K562 (cell line): ENCODE results near the gene GGT1. TPM values are rescaled to one million over a fixed set of nuclear protein-coding genes. Genes with fewer than 3 reads are reported as not detected.

Experiments
- ATF4 ChIP-seq: fragments of 450-650 bp; formaldehyde crosslinking; IDR thresholded peaks from 2 replicates; pipeline ENCODE4 v1.4.0; 2022; ENCODE audit warnings: mild to moderate bottlenecking, moderate library complexity
- GTF2A2 ChIP-seq: IDR thresholded peaks from 2 replicates; pipeline ENCODE4 v1.6.1; 2016; ENCODE audit warnings: mild to moderate bottlenecking, missing genetic modification characterization, missing compliant biosample characterization
- GTF2B ChIP-seq: IDR thresholded peaks from 2 replicates; pipeline ENCODE4 v1.6.1; 2011; ENCODE audit not compliant: insufficient read length; ENCODE audit errors: extremely low read depth
- HLTF ChIP-seq: fragments of 450-650 bp; IDR thresholded peaks from 2 replicates; pipeline ENCODE4 v1.6.1; 2016
- HOXB6 ChIP-seq: fragments of 250-450 bp; sonication (Bioruptor Pico); IDR thresholded peaks from 2 replicates; pipeline ENCODE4 v1.5.1; 2022; ENCODE audit warnings: mild to moderate bottlenecking, borderline replicate concordance
- KLF10 ChIP-seq: fragments of 250-450 bp; sonication (Bioruptor Pico); IDR thresholded peaks from 2 replicates; pipeline ENCODE4 v1.6.1; 2021; ENCODE audit warnings: matching md5 sums
- KLF6 ChIP-seq: fragments of 250-450 bp; sonication (Bioruptor Pico); IDR thresholded peaks from 2 replicates; pipeline ENCODE4 v1.4.0; 2020; ENCODE audit warnings: mild to moderate bottlenecking, moderate library complexity, borderline replicate concordance
- MCM5 ChIP-seq: fragments of 450-650 bp; IDR thresholded peaks from 2 replicates; pipeline ENCODE4 v1.6.1; 2016; ENCODE audit warnings: low read depth
- MEF2D ChIP-seq: conservative IDR thresholded peaks from 2 replicates; pipeline ENCODE4 v1.6.1; 2016; ENCODE audit warnings: low read depth, missing genetic modification characterization, missing compliant biosample characterization
- MTA3 ChIP-seq: fragments of 450-650 bp; formaldehyde crosslinking; IDR thresholded peaks from 2 replicates; pipeline ENCODE4 v1.6.1; 2017; ENCODE audit warnings: mild to moderate bottlenecking, borderline replicate concordance
- NFATC3 ChIP-seq: fragments of 450-650 bp; IDR thresholded peaks from 2 replicates; pipeline ENCODE4 v1.6.1; 2017; ENCODE audit warnings: mild to moderate bottlenecking
- NFYB ChIP-seq: IDR thresholded peaks from 2 replicates; pipeline ENCODE4 v1.6.1; 2011; ENCODE audit warnings: mild to moderate bottlenecking, moderate library complexity; ENCODE audit not compliant: insufficient read length; ENCODE audit errors: extremely low read depth
- POLR2G ChIP-seq: fragments of 200-400 bp; formaldehyde crosslinking; IDR thresholded peaks from 2 replicates; pipeline ENCODE4 v1.6.1; 2017; ENCODE audit warnings: low read depth, mild to moderate bottlenecking, antibody characterized with exemption, low read length, moderate library complexity
- PTRF ChIP-seq: fragments of 450-650 bp; IDR thresholded peaks from 2 replicates; pipeline ENCODE4 v1.6.1; 2016; ENCODE audit warnings: mild to moderate bottlenecking, missing genetic modification characterization, missing compliant biosample characterization
- SAP30 ChIP-seq: fragments of 200-600 bp; sonication (generic); IDR thresholded peaks from 2 replicates; pipeline ENCODE4 v1.6.1; 2012; ENCODE audit warnings: borderline replicate concordance, low read depth, mild to moderate bottlenecking, moderate library complexity, low read length, control low read depth, inconsistent platforms; ENCODE audit not compliant: insufficient read depth, poor library complexity, severe bottlenecking
- SOX6 ChIP-seq: fragments of 450-650 bp; IDR thresholded peaks from 2 replicates; pipeline ENCODE4 v1.6.1; 2014; ENCODE audit warnings: mild to moderate bottlenecking
- ZNF263 ChIP-seq: sonication (generic); formaldehyde crosslinking; IDR thresholded peaks from 2 replicates; pipeline ENCODE4 v1.8.0; 2022; ENCODE audit warnings: mild to moderate bottlenecking, missing genetic modification reagents, borderline replicate concordance
- ZNF583 ChIP-seq: fragments of 250-450 bp; sonication (Bioruptor Pico); IDR thresholded peaks from 2 replicates; pipeline ENCODE4 v1.4.0; 2020
- ZNF764 ChIP-seq: fragments of 250-450 bp; sonication (Bioruptor Pico); IDR thresholded peaks from 2 replicates; pipeline ENCODE4 v1.4.0; 2020; ENCODE audit warnings: low read depth, mild to moderate bottlenecking, moderate library complexity
- polyA plus RNA-seq, 8 experiments: library from polyadenylated mRNA; depleted of rRNA in 4 of 8; stranded (reverse) in 5 of 8; unstranded in 3 of 8; fragments of >200 nt; fragmentation: Nextera tagmentation in 2 of 8; fragmentation: Illumina TruSeq in 1 of 8; extraction: Ambion mirVana in 2 of 8; extraction: Trizol in 1 of 8; gene quantifications; 2 replicates each; pipeline versions ENCODE4 v1.2.1 to v1.2.3, GENCODE V29; 2011 to 2014; ENCODE audit warnings: inconsistent platforms in 1 of 8, missing spikeins in 1 of 8
- total RNA-seq, 7 experiments: library from RNA; depleted of rRNA in 6 of 7; stranded (reverse); fragments of >200 nt in 6 of 7; fragmentation: Illumina TruSeq in 2 of 7; extraction: Trizol in 2 of 7; gene quantifications; 2 replicates each; pipeline versions ENCODE4 v1.2.1 to v1.2.3, GENCODE V29; 2011 to 2021; ENCODE audit warnings: low replicate concordance in 1 of 7
- TF ChIP-seq, protein P1 (sequence below): fragments of 200-800 bp; sonication (Bioruptor generic); IDR thresholded peaks from 2 replicates; pipeline ENCODE4 v1.6.1; 2017; ENCODE audit warnings: missing genetic modification characterization, missing compliant biosample characterization
- TF ChIP-seq, protein P2 (sequence below): sonication (generic); formaldehyde crosslinking; IDR thresholded peaks from 2 replicates; pipeline ENCODE4 v1.9.0; 2022; ENCODE audit warnings: mild to moderate bottlenecking, missing genetic modification reagents
- TF ChIP-seq, protein P3 (sequence below): fragments of 450-650 bp; IDR thresholded peaks from 2 replicates; pipeline ENCODE4 v1.6.1; 2014; ENCODE audit warnings: low read depth, mild to moderate bottlenecking, moderate library complexity, borderline replicate concordance
- TF ChIP-seq, protein P4 (sequence below): fragments of 250-450 bp; sonication (Bioruptor Pico); IDR thresholded peaks from 2 replicates; pipeline ENCODE4 v1.8.0; 2021; ENCODE audit warnings: moderate library complexity, mild to moderate bottlenecking, inconsistent platforms

Gene GGT1
- total and polyA plus RNA-seq, 9 of the 15 experiments (the other 6 are each of a cell fraction or from before 2014, with no cell fraction given) = 0.46 to 11.8 (median 6.9) TPM

GRCh38 chr22:24555165-24556039 lies 47.6 kb upstream of the GGT1 start, which contains the start of gene SNRPD3 (continued):
- TF ChIP-seq, protein P1, sequence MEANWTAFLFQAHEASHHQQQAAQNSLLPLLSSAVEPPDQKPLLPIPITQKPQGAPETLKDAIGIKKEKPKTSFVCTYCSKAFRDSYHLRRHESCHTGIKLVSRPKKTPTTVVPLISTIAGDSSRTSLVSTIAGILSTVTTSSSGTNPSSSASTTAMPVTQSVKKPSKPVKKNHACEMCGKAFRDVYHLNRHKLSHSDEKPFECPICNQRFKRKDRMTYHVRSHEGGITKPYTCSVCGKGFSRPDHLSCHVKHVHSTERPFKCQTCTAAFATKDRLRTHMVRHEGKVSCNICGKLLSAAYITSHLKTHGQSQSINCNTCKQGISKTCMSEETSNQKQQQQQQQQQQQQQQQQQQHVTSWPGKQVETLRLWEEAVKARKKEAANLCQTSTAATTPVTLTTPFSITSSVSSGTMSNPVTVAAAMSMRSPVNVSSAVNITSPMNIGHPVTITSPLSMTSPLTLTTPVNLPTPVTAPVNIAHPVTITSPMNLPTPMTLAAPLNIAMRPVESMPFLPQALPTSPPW (CRISPR knock-in tag) = peak; percentile 69
- peak; percentile 13 for TF ChIP-seq NFYB
- TF ChIP-seq ZNF583 (CRISPR knock-in tag) = no peak
- TF ChIP-seq SAP30 = no peak
- peak; percentile 67; the same call in 1 of the 2 replicates for TF ChIP-seq GTF2A2
- TF ChIP-seq POLR2G = peak; percentile 95
- TF ChIP-seq KLF6 = no peak
- TF ChIP-seq KLF10 = no peak
- TF ChIP-seq ATF4 (CRISPR knock-in tag) = no peak
- no peak for TF ChIP-seq GTF2B
- peak; percentile 53; the same call in 1 of the 2 replicates for TF ChIP-seq SOX6
- TF ChIP-seq MCM5 = no peak
- TF ChIP-seq HOXB6 = no peak
- TF ChIP-seq, protein P2, sequence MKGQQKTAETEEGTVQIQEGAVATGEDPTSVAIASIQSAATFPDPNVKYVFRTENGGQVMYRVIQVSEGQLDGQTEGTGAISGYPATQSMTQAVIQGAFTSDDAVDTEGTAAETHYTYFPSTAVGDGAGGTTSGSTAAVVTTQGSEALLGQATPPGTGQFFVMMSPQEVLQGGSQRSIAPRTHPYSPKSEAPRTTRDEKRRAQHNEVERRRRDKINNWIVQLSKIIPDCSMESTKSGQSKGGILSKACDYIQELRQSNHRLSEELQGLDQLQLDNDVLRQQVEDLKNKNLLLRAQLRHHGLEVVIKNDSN (CRISPR knock-in tag) = no peak
- TF ChIP-seq HLTF = no peak; the same call in 1 of the 2 replicates
- TF ChIP-seq, protein P3, sequence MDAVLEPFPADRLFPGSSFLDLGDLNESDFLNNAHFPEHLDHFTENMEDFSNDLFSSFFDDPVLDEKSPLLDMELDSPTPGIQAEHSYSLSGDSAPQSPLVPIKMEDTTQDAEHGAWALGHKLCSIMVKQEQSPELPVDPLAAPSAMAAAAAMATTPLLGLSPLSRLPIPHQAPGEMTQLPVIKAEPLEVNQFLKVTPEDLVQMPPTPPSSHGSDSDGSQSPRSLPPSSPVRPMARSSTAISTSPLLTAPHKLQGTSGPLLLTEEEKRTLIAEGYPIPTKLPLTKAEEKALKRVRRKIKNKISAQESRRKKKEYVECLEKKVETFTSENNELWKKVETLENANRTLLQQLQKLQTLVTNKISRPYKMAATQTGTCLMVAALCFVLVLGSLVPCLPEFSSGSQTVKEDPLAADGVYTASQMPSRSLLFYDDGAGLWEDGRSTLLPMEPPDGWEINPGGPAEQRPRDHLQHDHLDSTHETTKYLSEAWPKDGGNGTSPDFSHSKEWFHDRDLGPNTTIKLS = peak; percentile 38; the same call in 1 of the 2 replicates
- no peak for TF ChIP-seq PTRF (tag)
- TF ChIP-seq, protein P4, sequence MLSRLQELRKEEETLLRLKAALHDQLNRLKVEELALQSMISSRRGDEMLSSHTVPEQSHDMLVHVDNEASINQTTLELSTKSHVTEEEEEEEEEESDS (CRISPR knock-in tag) = no peak
- no peak for TF ChIP-seq NFATC3
- 0 out of 2 replicates have a peak, but pooled peaks have one; percentile 13 for TF ChIP-seq ZNF263 (CRISPR knock-in tag)
- no peak for TF ChIP-seq ZNF764
- peak; percentile 81; the same call in 1 of the 2 replicates for TF ChIP-seq MTA3
- TF ChIP-seq MEF2D (tag) = no peak
